C4-2B (cell line): ENCODE measurements around the gene NECTIN4.
"Not testable (repeated sequence)": the region's sequence is repeated elsewhere in the genome, so short reads cannot be mapped to it uniquely, and the experiment has no call there.

Source experiments
- CTCF ChIP-seq: fragments of 450-650 bp; conservative IDR thresholded peaks from 2 replicates; pipeline ENCODE4 v1.5.1; 2017; ENCODE audit warnings: mild to moderate bottlenecking
- ZFX ChIP-seq: fragments of 450-650 bp; IDR thresholded peaks from 2 replicates; pipeline ENCODE4 v1.6.1; 2017

GRCh38 chr1:161029466-161029865 is 59.9 kb downstream of the NECTIN4 start:
- TF ChIP-seq CTCF, ZFX: not testable (repeated sequence)
